HepG2 (cell line): ENCODE measurements around the gene ACSS2.

Source experiments
- JUNB ChIP-seq: sonication (generic); formaldehyde crosslinking; IDR thresholded peaks from 2 replicates; pipeline ENCODE4 v1.8.0; 2022; ENCODE audit warnings: missing genetic modification reagents, mild to moderate bottlenecking, borderline replicate concordance
- KLF16 ChIP-seq, 2 experiments: sonication (generic) in 1 of 2; formaldehyde crosslinking in 1 of 2; IDR thresholded peaks; 2 replicates each; pipeline versions ENCODE4 v1.6.1 to v1.8.0; 2016 to 2023; ENCODE audit warnings: missing genetic modification reagents in 2 of 2, missing compliant biosample characterization in 1 of 2
- TF ChIP-seq, protein P1 (sequence below): sonication (generic); formaldehyde crosslinking; IDR thresholded peaks from 2 replicates; pipeline ENCODE4 v1.5.0; 2020; ENCODE audit warnings: mild to moderate bottlenecking, missing genetic modification reagents, moderate library complexity
- TF ChIP-seq, protein P2 (sequence below), 2 experiments: IDR thresholded peaks; 2 replicates each; pipeline ENCODE4 v1.6.1; 2011 to 2012; ENCODE audit warnings: low read length in 2 of 2, borderline replicate concordance in 1 of 2, low read depth in 1 of 2, mild to moderate bottlenecking in 1 of 2, moderate library complexity in 1 of 2
- TF ChIP-seq, protein P3 (sequence below): sonication (generic); formaldehyde crosslinking; IDR thresholded peaks from 2 replicates; pipeline ENCODE4 v1.4.0; 2020; ENCODE audit warnings: mild to moderate bottlenecking, missing genetic modification reagents

DNA sequence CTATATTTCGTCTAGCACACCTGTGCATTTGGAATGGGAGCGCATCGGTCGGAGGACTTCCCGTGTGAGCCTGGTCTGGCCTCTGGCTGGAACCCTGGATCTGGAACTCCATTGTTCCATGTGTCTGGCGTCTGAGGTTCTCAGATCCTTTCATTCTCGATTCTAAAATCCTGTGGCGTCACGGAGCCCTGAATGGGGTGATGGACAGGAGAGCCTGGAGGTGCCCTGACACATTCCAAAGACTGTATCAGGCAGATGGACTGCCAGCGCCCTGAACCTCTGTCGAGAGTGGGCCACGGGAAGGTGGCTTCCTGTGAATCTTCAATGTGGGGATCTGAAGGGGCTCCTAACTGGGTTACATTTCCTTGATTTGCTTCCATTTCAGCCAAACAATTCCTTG, 99.9 kb downstream of the ACSS2 start:
- no peak for TF ChIP-seq JUNB (CRISPR knock-in tag)
- TF ChIP-seq, protein P1, sequence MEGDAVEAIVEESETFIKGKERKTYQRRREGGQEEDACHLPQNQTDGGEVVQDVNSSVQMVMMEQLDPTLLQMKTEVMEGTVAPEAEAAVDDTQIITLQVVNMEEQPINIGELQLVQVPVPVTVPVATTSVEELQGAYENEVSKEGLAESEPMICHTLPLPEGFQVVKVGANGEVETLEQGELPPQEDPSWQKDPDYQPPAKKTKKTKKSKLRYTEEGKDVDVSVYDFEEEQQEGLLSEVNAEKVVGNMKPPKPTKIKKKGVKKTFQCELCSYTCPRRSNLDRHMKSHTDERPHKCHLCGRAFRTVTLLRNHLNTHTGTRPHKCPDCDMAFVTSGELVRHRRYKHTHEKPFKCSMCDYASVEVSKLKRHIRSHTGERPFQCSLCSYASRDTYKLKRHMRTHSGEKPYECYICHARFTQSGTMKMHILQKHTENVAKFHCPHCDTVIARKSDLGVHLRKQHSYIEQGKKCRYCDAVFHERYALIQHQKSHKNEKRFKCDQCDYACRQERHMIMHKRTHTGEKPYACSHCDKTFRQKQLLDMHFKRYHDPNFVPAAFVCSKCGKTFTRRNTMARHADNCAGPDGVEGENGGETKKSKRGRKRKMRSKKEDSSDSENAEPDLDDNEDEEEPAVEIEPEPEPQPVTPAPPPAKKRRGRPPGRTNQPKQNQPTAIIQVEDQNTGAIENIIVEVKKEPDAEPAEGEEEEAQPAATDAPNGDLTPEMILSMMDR (CRISPR knock-in tag) = no peak
- TF ChIP-seq, protein P2, sequence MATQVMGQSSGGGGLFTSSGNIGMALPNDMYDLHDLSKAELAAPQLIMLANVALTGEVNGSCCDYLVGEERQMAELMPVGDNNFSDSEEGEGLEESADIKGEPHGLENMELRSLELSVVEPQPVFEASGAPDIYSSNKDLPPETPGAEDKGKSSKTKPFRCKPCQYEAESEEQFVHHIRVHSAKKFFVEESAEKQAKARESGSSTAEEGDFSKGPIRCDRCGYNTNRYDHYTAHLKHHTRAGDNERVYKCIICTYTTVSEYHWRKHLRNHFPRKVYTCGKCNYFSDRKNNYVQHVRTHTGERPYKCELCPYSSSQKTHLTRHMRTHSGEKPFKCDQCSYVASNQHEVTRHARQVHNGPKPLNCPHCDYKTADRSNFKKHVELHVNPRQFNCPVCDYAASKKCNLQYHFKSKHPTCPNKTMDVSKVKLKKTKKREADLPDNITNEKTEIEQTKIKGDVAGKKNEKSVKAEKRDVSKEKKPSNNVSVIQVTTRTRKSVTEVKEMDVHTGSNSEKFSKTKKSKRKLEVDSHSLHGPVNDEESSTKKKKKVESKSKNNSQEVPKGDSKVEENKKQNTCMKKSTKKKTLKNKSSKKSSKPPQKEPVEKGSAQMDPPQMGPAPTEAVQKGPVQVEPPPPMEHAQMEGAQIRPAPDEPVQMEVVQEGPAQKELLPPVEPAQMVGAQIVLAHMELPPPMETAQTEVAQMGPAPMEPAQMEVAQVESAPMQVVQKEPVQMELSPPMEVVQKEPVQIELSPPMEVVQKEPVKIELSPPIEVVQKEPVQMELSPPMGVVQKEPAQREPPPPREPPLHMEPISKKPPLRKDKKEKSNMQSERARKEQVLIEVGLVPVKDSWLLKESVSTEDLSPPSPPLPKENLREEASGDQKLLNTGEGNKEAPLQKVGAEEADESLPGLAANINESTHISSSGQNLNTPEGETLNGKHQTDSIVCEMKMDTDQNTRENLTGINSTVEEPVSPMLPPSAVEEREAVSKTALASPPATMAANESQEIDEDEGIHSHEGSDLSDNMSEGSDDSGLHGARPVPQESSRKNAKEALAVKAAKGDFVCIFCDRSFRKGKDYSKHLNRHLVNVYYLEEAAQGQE (IDR thresholded peaks at IDR 0.05; ENCODE audit: borderline replicate concordance in 1 of 2, low read depth in 1 of 2, low read length in 2 of 2) = no peak
- no peak for TF ChIP-seq KLF16 (CRISPR knock-in tag; IDR thresholded peaks at IDR 0.05)
- TF ChIP-seq, protein P3, sequence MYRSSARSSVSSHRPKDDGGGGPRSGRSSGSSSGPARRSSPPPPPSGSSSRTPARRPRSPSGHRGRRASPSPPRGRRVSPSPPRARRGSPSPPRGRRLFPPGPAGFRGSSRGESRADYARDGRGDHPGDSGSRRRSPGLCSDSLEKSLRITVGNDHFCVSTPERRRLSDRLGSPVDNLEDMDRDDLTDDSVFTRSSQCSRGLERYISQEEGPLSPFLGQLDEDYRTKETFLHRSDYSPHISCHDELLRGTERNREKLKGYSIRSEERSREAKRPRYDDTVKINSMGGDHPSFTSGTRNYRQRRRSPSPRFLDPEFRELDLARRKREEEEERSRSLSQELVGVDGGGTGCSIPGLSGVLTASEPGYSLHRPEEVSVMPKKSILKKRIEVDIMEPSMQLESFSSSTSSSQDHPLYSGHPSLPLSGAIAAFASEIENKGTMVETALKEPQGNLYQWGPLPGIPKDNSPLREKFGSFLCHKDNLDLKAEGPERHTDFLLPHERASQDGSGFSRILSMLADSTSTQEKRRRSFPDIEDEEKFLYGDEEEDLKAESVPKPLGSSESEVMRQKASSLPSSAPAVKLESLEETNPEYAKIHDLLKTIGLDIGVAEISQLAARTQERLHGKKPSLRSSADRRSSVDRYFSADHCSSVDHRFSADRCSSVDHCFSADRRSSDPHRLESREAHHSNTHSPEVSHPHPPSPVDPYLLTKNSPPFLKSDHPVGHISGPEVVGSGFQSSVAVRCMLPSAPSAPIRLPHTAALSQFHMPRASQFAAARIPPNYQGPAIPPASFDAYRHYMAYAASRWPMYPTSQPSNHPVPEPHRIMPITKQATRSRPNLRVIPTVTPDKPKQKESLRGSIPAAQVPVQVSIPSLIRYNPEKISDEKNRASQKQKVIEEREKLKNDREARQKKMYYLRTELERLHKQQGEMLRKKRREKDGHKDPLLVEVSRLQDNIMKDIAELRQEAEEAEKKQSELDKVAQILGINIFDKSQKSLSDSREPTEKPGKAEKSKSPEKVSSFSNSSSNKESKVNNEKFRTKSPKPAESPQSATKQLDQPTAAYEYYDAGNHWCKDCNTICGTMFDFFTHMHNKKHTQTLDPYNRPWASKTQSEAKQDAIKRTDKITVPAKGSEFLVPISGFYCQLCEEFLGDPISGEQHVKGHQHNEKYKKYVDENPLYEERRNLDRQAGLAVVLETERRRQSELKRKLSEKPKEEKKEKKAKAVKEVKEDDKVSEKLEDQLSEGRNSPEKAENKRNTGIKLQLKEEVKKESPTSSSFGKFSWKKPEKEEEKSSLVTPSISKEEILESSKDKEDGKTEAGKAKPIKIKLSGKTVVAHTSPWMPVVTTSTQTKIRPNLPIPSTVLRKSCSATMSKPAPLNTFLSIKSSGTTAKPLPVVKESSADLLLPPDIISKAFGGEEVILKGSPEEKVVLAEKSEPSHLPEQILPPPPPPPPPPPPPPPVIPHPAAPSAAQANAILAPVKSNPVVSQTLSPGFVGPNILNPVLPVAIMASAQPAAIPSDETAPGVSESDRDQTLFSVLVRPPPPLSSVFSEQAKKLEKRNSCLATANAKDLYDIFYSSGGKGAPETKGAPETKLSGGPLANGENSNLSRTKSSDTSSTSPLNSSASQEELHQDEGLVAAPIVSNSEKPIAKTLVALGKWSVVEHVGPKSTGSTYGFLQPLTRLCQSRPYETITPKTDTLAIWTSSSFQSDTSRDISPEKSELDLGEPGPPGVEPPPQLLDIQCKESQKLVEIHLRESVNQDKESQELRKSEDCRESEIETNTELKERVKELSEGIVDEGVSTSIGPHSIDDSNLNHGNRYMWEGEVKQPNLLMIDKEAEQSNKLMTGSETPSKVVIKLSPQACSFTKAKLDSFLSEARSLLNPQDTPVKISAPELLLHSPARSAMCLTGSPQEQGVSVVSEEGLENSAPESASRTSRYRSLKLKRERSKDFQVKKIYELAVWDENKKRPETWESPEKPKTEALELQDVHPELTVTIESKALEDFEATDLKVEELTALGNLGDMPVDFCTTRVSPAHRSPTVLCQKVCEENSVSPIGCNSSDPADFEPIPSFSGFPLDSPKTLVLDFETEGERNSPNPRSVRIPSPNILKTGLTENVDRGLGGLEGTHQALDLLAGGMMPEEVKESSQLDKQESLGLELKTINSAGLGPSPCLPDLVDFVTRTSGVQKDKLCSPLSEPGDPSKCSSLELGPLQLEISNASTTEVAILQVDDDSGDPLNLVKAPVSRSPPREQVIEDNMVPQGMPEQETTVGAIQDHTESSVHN (CRISPR knock-in tag) = no peak
